MCF 10A (cell line): ENCODE results near the gene PDHA1. TPM values are rescaled to one million over a fixed set of nuclear protein-coding genes. Genes with fewer than 3 reads are reported as not detected.

Experiments used
- BruUV-seq: library from RNA; stranded (reverse); fragments of 400-500 nt; replicated peaks from 2 replicates; lab custom pipeline; 2021; lab: Mats Ljungman, UMichigan
- CTCF ChIA-PET: fragments of 300-600 bp; sonication (Branson Sonifier 250); formaldehyde crosslinking; extraction: SDS; loops from one replicate; lab custom pipeline; 2021; ENCODE audit warnings: antibody characterized with exemption, inconsistent platforms; lab: Yijun Ruan, JAX
- POLR2A ChIA-PET: fragments of 300-600, 350-650 bp; sonication (Branson Sonifier 250); formaldehyde crosslinking; extraction: SDS; loops from one replicate; lab custom pipeline; 2020; ENCODE audit warnings: antibody characterized with exemption, inconsistent platforms; lab: Yijun Ruan, JAX
- DNase-seq: peaks from one replicate; pipeline ENCODE4 v3.0.0-alpha.2; 2018; ENCODE audit not compliant: unreplicated experiment
- H3K27ac Mint-ChIP-seq: one replicate; pipeline ENCODE4 v1.8.0; 2022; ENCODE audit warnings: mild to moderate bottlenecking, low read depth, mixed read lengths; ENCODE audit not compliant: unreplicated experiment
- H3K27me3 Mint-ChIP-seq: one replicate; pipeline ENCODE4 v1.8.0; 2022; ENCODE audit warnings: mixed read lengths; ENCODE audit not compliant: insufficient read depth, unreplicated experiment
- H3K36me3 Mint-ChIP-seq: one replicate; pipeline ENCODE4 v1.8.0; 2022; ENCODE audit warnings: mild to moderate bottlenecking, moderate library complexity, mixed read lengths; ENCODE audit not compliant: insufficient read depth, unreplicated experiment
- H3K4me1 Mint-ChIP-seq: one replicate; pipeline ENCODE4 v1.8.0; 2022; ENCODE audit warnings: mixed read lengths; ENCODE audit not compliant: insufficient read depth, unreplicated experiment
- H3K4me3 Mint-ChIP-seq: one replicate; pipeline ENCODE4 v1.8.0; 2022; ENCODE audit warnings: mild to moderate bottlenecking, moderate library complexity, mixed read lengths; ENCODE audit not compliant: unreplicated experiment
- H3K9me3 Mint-ChIP-seq: one replicate; pipeline ENCODE4 v1.8.0; 2022; ENCODE audit warnings: mixed read lengths; ENCODE audit not compliant: unreplicated experiment
- intact Hi-C: fragments of 100-400 bp; cut with micrococcal nuclease; formaldehyde crosslinking; loops from 2 replicates; pipeline ENCODE4 v1.14.1; 2022
- total RNA-seq: library from RNA; stranded (reverse); gene quantifications from 2 replicates; pipeline ENCODE4 v1.2.3, GENCODE V29; 2022
- TF ChIP-seq, protein P1 (sequence below): fragments of 200-600 bp; IDR thresholded peaks from one replicate; pipeline ENCODE4 v1.8.0; 2022; ENCODE audit warnings: antibody characterized with exemption, mild to moderate bottlenecking; ENCODE audit not compliant: unreplicated experiment

The PDHA1 gene
- total RNA-seq, 1 experiment from 2014 or later = 220 TPM

DNA sequence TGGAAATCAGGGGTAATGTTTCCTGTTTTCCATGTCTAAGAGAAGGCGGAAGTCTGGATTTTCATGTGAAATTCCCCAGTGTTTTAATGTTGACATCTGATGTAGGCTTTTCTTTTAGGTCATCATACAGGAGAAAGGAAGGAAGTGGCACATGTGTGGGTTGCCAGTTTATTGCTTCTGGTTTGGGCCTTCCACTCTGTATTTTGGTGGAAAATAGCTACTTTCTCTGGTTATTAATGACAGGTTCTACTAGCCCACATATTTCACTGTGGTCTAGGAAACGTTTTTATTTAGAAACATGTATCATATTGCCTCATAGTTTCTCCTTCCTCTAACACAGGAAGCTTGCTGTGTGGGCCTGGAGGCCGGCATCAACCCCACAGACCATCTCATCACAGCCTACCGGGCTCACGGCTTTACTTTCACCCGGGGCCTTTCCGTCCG lies 7.2 kb downstream of the PDHA1 start:
- Mint-ChIP-seq H3K36me3 (peaks cover 36% of the 10 kb centered on the region), H3K9me3 (no peaks in the 10 kb centered on the region), H3K4me1 (peaks cover 6% of the 10 kb centered on the region), H3K27ac (no peak overlapping the region), H3K4me3 (no peak overlapping the region), H3K27me3 (no peaks in the 10 kb centered on the region)
- TF ChIP-seq, protein P1, sequence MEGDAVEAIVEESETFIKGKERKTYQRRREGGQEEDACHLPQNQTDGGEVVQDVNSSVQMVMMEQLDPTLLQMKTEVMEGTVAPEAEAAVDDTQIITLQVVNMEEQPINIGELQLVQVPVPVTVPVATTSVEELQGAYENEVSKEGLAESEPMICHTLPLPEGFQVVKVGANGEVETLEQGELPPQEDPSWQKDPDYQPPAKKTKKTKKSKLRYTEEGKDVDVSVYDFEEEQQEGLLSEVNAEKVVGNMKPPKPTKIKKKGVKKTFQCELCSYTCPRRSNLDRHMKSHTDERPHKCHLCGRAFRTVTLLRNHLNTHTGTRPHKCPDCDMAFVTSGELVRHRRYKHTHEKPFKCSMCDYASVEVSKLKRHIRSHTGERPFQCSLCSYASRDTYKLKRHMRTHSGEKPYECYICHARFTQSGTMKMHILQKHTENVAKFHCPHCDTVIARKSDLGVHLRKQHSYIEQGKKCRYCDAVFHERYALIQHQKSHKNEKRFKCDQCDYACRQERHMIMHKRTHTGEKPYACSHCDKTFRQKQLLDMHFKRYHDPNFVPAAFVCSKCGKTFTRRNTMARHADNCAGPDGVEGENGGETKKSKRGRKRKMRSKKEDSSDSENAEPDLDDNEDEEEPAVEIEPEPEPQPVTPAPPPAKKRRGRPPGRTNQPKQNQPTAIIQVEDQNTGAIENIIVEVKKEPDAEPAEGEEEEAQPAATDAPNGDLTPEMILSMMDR = no peak
- CTCF ChIA-PET = no interaction called here
- BruUV-seq = no TSS peak
- intact Hi-C loops = no loop called here
- POLR2A ChIA-PET = no interaction called here
- DNase-seq = no peak

GRCh38 chrX:19354625-19355024 lies 10.9 kb downstream of the PDHA1 start:
- Mint-ChIP-seq H3K9me3 (no peaks in the 10 kb centered on the region), H3K27me3 (no peaks in the 10 kb centered on the region), H3K4me1 (no peaks in the 10 kb centered on the region), H3K27ac (no peak overlapping the region), H3K4me3 (no peak overlapping the region), H3K36me3 (peaks cover 36% of the 10 kb centered on the region)
- ChIA-PET CTCF (interaction anchor here (0.5 kb wide), 1 partner anchor 160 kb away, joined by 3 read pairs; no protein-coding TSS in a partner anchor), POLR2A (no interaction called here)
- TF ChIP-seq, protein P1 = no peak
- intact Hi-C loops = no loop called here
- BruUV-seq = no TSS peak
- DNase-seq = no peak

GRCh38 chrX:19358521-19358920 lies 14.8 kb downstream of the PDHA1 start:
- DNase-seq = no peak
- no TSS peak for BruUV-seq
- ChIA-PET CTCF (interaction anchor here (0.9 to 1.0 kb wide), 2 partner anchors 11 to 14 kb away, joined by 3 read pairs; no protein-coding TSS in a partner anchor), POLR2A (interaction anchor here (1.0 kb wide), 1 partner anchor 10 kb away, joined by 3 read pairs; no protein-coding TSS in a partner anchor)
- H3K9me3 Mint-ChIP-seq = no peaks in the 10 kb centered on the region
- H3K36me3 Mint-ChIP-seq = peaks cover 35% of the 10 kb centered on the region
- TF ChIP-seq, protein P1 = no peak
- H3K27ac Mint-ChIP-seq = no peak overlapping the region
- no peaks in the 10 kb centered on the region for H3K4me1 Mint-ChIP-seq
- H3K27me3 Mint-ChIP-seq = no peaks in the 10 kb centered on the region
- intact Hi-C loops = no loop called here
- no peak overlapping the region for H3K4me3 Mint-ChIP-seq

DNA sequence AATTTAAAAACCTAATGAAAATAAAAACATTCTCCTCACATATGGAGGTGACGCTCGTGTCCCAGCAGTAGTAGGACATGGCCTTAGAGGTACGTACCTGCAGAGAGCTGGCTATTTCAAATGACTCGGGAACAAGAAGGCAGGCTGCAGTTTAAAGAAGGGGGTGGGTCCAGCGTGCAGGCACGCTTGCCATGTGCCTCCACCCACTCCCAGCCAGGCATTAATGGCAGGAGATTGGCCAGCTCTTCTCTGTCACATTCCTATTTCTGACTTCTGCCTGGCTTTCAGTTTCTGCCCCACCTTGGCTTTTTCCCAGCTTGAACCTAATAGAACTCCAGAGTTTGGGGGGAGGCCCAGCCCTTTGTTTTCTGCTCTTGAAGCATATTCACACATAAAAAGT lies 17.2 kb downstream of the PDHA1 start:
- no peak overlapping the region for H3K4me3 Mint-ChIP-seq
- no peak for DNase-seq
- TF ChIP-seq, protein P1 = no peak
- H3K27me3 Mint-ChIP-seq = no peaks in the 10 kb centered on the region
- intact Hi-C loops = no loop called here
- POLR2A ChIA-PET = interaction anchor here (0.7 to 1.1 kb wide), 2 partner anchors 16 to 795 kb away, joined by 3 read pairs; no protein-coding TSS in a partner anchor
- no peaks in the 10 kb centered on the region for H3K4me1 Mint-ChIP-seq
- H3K9me3 Mint-ChIP-seq = no peaks in the 10 kb centered on the region
- CTCF ChIA-PET = interaction anchor here (0.5 to 1.5 kb wide), 7 partner anchors 8 to 379 kb away, joined by 3 read pairs; no protein-coding TSS in a partner anchor
- H3K36me3 Mint-ChIP-seq = peaks cover 37% of the 10 kb centered on the region
- BruUV-seq = no TSS peak
- H3K27ac Mint-ChIP-seq = no peak overlapping the region
